NB4 (cell line): ENCODE results near the gene ERGIC2.

Source experiments
- DNase-seq: peaks from one replicate; pipeline ENCODE4 v3.0.0; 2010; ENCODE audit warnings: low read depth
- H3K4me3 ChIP-seq: one replicate; pipeline ENCODE4 v1.5.1; 2011; ENCODE audit warnings: mild to moderate bottlenecking, low read depth, low read length, moderate library complexity
- MYC ChIP-seq: IDR thresholded peaks from 2 replicates; pipeline ENCODE4 v1.6.1; 2011; ENCODE audit warnings: low read depth, low read length
- POLR2A ChIP-seq: IDR thresholded peaks from 2 replicates; pipeline ENCODE4 v1.6.1; 2011; ENCODE audit warnings: mild to moderate bottlenecking; ENCODE audit not compliant: insufficient read length; ENCODE audit errors: extremely low read depth
- TF ChIP-seq, protein P1 (sequence below): IDR thresholded peaks from 2 replicates; pipeline ENCODE4 v1.6.1; 2011; ENCODE audit warnings: low read depth, low read length
- TF ChIP-seq, protein P2 (sequence below): IDR thresholded peaks from one replicate; pipeline ENCODE4 v1.5.1; 2012; ENCODE audit warnings: low read depth, low read length

ERGIC2 gene

DNA sequence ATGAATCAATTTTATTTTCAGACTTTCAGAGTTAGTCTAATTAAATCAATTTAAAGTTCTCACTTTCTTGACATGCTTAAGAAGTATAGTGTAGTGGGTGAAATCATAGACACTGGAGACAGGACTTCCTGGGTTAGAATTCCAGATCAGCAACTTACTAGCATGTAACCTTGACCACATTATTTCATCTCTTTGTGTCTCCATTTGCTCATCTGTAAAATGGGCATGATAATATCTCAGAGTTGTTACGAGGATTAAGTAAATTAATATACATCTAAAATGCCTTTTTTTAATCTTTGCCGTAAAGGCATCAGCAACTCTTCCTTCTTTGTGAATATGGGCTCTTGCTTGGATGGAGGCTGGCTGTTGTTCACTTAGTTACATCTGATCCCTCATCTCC, 1.3 kb upstream of the ERGIC2 start:
- no peak for DNase-seq
- no peak overlapping the region for H3K4me3 ChIP-seq
- TF ChIP-seq MYC = no peak
- no peak for TF ChIP-seq POLR2A
- TF ChIP-seq, protein P1, sequence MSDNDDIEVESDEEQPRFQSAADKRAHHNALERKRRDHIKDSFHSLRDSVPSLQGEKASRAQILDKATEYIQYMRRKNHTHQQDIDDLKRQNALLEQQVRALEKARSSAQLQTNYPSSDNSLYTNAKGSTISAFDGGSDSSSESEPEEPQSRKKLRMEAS = no peak

DNA sequence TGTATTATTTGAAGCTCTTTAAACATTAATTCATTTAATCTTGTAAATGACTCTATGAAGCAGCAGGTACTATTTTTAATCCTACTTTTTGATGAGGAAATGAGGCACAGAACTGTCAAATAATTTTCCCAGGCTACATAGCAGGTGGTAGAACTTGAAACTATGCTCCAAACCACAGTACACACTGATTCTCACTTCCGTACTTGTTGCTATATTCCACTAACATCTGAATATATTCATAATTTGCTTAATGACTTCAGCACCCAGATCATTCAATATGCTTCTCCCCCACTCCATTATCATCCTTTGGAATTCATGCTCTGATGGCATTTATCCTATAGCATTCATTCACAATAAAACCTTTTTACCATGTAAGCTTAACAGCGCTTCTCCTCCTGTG, 4.9 kb downstream of the ERGIC2 start:
- DNase-seq = no peak
- TF ChIP-seq, protein P2, sequence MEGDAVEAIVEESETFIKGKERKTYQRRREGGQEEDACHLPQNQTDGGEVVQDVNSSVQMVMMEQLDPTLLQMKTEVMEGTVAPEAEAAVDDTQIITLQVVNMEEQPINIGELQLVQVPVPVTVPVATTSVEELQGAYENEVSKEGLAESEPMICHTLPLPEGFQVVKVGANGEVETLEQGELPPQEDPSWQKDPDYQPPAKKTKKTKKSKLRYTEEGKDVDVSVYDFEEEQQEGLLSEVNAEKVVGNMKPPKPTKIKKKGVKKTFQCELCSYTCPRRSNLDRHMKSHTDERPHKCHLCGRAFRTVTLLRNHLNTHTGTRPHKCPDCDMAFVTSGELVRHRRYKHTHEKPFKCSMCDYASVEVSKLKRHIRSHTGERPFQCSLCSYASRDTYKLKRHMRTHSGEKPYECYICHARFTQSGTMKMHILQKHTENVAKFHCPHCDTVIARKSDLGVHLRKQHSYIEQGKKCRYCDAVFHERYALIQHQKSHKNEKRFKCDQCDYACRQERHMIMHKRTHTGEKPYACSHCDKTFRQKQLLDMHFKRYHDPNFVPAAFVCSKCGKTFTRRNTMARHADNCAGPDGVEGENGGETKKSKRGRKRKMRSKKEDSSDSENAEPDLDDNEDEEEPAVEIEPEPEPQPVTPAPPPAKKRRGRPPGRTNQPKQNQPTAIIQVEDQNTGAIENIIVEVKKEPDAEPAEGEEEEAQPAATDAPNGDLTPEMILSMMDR = no peak
- TF ChIP-seq, protein P1 = no peak
- TF ChIP-seq POLR2A = no peak
- TF ChIP-seq MYC = no peak
- no peak overlapping the region for H3K4me3 ChIP-seq

DNA sequence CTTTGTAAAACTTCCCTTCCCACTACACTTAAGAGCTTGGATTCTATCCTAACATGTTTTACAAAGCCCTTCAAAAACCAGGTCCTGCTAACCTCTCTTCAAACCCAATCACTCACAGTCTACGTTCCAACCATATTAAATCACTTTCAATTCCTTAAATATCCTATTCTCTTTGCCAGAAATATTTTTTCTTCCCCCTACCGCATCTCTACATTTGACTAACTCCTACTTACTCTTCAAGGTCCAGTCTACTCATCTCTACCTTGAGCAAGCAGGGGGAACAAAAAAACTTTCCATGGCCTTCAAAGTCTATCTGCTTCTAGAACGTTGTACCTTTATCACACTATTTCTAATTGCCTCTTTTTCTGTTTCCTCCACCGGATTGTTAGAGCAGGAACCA, 6.1 kb downstream of the ERGIC2 start:
- TF ChIP-seq MYC (no peak), POLR2A (no peak)
- TF ChIP-seq, protein P1 = no peak
- DNase-seq = no peak
- H3K4me3 ChIP-seq = no peak overlapping the region

DNA sequence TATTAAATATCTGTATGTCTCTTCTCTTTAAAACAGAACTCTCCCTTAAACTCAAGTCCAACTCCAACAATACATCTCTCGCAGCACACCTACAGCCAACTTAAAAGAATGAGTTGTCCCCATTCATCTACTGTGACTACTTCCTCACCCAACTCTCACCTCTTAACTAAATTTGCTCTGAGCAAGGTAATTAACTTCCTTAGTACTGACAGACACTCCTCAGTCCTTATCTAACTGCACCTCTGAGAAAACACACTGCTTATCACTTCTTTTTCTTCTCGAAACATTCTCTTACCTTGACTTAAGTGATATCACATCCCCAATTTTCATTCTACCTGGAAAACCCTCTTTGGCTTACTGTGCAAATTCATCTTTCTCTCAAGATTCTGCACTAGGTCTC, 7.0 kb downstream of the ERGIC2 start:
- TF ChIP-seq, protein P1 = no peak
- no peak for TF ChIP-seq POLR2A
- TF ChIP-seq, protein P2 = no peak
- H3K4me3 ChIP-seq = no peak overlapping the region

DNA sequence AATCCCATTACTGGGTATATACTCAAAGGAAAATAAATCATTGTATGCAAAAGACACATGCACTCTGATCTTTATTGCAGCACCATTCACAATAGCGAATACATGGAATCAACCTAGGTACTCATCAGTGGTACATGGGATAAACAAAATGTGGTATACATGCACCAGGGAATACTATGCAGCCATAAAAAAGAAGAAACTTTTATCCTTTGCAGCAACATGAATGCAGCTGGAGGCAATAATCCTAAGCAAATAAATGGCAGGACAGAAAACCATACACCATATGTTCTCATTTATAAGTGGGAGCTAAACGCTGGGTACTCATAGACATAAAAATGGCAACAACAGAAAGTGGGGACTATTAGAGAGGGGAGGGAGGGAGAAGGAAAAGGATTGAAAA, 15.9 kb downstream of the ERGIC2 start:
- no peak for DNase-seq
- TF ChIP-seq MYC (no peak), POLR2A (no peak)
- TF ChIP-seq, protein P2 = no peak
- TF ChIP-seq, protein P1 = no peak
- no peak overlapping the region for H3K4me3 ChIP-seq

More for the DNA sequence above, 7.0 kb downstream of the ERGIC2 start:
- no peak for DNase-seq

DNA sequence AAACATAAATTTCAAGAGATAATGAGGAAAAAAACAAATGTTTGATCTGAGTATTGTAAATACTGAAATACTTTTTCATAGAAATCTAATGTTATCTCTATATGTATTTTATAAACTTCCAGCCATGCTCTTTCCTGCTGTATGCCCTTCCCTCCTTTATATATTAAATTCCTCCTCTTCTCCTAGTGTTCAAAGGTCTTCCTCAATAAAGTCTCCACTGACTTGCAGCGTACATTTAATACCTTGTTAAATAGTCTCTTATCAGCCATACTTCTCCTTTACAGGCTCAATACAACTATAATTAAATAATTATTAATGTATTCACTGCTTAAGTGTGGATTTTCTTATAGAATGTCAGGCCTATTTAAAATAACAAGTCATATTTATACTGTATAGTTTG, 26.0 kb downstream of the ERGIC2 start:
- TF ChIP-seq, protein P2 = no peak
- TF ChIP-seq, protein P1 = no peak
- TF ChIP-seq MYC (no peak), POLR2A (no peak)
- no peak for DNase-seq
- no peak overlapping the region for H3K4me3 ChIP-seq
